ENCODE measurements around the gene SYT17. TPM values are rescaled to one million over a fixed set of nuclear protein-coding genes. Genes with fewer than 3 reads are reported as not detected.

Gene SYT17
- total RNA-seq, 1 donor from 2014 or later: 2.4 TPM

GRCh38 chr16:19148189-19148588 is 19.9 kb upstream of the SYT17 start:
- DNase-seq (ENCODE audit: low spot score in 2 of 2): no peak
- TF ChIP-seq, protein P1, sequence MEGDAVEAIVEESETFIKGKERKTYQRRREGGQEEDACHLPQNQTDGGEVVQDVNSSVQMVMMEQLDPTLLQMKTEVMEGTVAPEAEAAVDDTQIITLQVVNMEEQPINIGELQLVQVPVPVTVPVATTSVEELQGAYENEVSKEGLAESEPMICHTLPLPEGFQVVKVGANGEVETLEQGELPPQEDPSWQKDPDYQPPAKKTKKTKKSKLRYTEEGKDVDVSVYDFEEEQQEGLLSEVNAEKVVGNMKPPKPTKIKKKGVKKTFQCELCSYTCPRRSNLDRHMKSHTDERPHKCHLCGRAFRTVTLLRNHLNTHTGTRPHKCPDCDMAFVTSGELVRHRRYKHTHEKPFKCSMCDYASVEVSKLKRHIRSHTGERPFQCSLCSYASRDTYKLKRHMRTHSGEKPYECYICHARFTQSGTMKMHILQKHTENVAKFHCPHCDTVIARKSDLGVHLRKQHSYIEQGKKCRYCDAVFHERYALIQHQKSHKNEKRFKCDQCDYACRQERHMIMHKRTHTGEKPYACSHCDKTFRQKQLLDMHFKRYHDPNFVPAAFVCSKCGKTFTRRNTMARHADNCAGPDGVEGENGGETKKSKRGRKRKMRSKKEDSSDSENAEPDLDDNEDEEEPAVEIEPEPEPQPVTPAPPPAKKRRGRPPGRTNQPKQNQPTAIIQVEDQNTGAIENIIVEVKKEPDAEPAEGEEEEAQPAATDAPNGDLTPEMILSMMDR (IDR thresholded peaks at IDR 0.05): no peak
- H3K27ac ChIP-seq: no peak overlapping the region
- no peaks in the 10 kb centered on the region for H3K27me3 ChIP-seq
- no peaks in the 10 kb centered on the region for H3K36me3 ChIP-seq
- intact Hi-C loops (cut with DNase I): no loop called here
- H3K9me3 ChIP-seq: no peaks in the 10 kb centered on the region
- H3K4me1 ChIP-seq: no peaks in the 10 kb centered on the region
- no peak overlapping the region for H3K4me3 ChIP-seq

DNA sequence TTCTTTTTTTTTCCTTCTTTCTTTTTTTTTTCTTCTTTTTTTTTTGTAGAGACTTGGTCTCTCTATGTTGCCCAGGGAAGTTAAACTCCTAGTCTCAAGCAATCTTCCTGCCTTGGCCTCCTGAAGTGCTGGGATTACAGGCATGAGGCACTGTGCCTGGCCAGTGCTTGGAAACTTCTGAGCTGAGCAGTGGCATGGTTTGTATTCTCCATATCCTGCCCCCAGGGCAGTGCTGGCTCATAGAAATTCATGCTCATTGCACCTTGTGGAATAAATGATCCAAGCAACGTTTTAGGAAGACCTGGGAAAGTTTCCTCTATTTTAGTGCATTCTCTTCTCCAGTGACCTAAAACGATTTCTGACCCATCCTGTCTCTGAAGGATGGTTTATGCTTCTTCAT is 16.7 kb upstream of the SYT17 start:
- Histone ChIP-seq H3K4me3 (no peak overlapping the region), H3K4me1 (no peaks in the 10 kb centered on the region), H3K27ac (no peak overlapping the region), H3K36me3 (no peaks in the 10 kb centered on the region), H3K9me3 (peaks cover 0 to 2% of the 10 kb centered on the region in 2 donors), H3K27me3 (no peaks in the 10 kb centered on the region)
- no peak for DNase-seq (ENCODE audit: low spot score in 2 of 2)
- intact Hi-C loops (cut with DNase I): no loop called here
- TF ChIP-seq, protein P1 (IDR thresholded peaks at IDR 0.05): no peak

DNA sequence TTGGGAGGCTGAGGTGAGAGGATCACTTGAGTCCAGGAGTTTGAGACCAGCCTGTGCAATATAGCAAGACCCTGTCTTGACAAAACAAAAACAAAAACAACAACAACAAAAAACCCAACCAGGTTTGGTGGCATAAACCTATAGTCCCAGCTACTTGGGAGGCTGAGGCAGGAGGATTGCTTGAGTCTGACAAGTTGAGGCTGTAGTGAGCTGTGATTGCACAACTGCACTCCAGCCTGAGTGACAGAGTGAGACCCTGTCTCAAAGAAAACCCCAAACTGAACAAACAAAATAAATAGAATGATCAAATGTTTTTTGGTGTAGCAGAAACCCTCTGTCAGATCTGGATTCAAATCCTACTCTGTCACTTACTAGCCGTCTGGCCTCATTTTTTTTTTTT is 16.0 kb upstream of the SYT17 start:
- Histone ChIP-seq H3K27me3 (no peaks in the 10 kb centered on the region), H3K36me3 (no peaks in the 10 kb centered on the region), H3K4me1 (no peaks in the 10 kb centered on the region), H3K9me3 (peaks cover 0 to 2% of the 10 kb centered on the region in 2 donors), H3K27ac (no peak overlapping the region), H3K4me3 (no peak overlapping the region)
- TF ChIP-seq, protein P1 (IDR thresholded peaks at IDR 0.05): no peak
- intact Hi-C loops (cut with DNase I): no loop called here
- DNase-seq (ENCODE audit: low spot score in 2 of 2): no peak

DNA sequence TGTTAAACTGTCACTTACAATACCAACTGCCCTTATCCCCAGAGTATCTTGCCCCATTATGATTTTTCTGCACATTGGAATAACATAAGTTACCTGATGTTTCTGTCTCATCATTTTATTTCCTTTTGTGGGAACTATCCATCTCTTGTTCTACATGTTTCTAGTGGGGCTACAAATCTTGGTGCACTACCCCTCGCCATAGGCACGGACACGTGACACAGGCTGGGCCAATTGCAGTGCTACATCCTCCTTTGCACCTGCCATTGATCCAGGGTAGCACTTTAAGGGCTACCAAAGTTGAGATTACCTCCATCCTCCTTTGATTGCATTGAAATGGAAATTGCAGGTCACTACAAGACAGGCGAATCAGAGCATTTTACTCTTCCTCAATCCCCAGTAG is 14.2 kb upstream of the SYT17 start:
- no peak for DNase-seq (ENCODE audit: low spot score in 2 of 2)
- H3K9me3 ChIP-seq: peaks cover 0 to 2% of the 10 kb centered on the region in 2 donors
- no peak overlapping the region for H3K4me3 ChIP-seq
- TF ChIP-seq, protein P1 (IDR thresholded peaks at IDR 0.05): no peak
- H3K27me3 ChIP-seq: no peaks in the 10 kb centered on the region
- intact Hi-C loops (cut with DNase I): no loop called here
- no peak overlapping the region for H3K27ac ChIP-seq
- H3K4me1 ChIP-seq: no peaks in the 10 kb centered on the region
- no peaks in the 10 kb centered on the region for H3K36me3 ChIP-seq

GRCh38 chr16:19162085-19162484 is 6.0 kb upstream of the SYT17 start:
- Histone ChIP-seq H3K36me3 (no peaks in the 10 kb centered on the region), H3K27me3 (no peaks in the 10 kb centered on the region), H3K4me3 (no peak overlapping the region), H3K9me3 (no peaks in the 10 kb centered on the region), H3K4me1 (no peaks in the 10 kb centered on the region), H3K27ac (no peak overlapping the region)
- intact Hi-C loops (cut with DNase I): loop anchor here (10.0 kb wide), 1 partner anchor 343 kb away; no protein-coding TSS in a partner anchor
- TF ChIP-seq, protein P1 (IDR thresholded peaks at IDR 0.05): no peak
- no peak for DNase-seq (ENCODE audit: low spot score in 2 of 2)

DNA sequence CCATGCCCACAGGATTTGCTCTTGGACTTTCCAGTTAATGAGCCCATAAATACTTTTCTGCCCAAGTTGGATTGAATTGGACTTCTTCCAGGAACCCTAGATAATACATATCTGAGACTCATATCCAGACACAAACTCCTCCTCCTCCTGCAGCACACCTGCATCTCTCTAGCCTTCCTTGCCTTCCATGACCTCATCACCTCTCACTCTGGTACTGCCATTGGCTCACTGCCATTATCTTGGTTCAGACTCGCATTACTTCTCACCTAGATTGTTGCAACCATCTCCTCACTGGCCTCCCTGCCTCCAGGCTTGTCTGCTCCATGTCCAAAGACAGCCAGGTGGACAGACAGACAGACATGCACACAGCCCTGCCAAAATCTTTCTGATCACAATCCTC is 4.8 kb upstream of the SYT17 start:
- TF ChIP-seq, protein P1 (IDR thresholded peaks at IDR 0.05): no peak
- Histone ChIP-seq H3K4me3 (no peak overlapping the region), H3K36me3 (no peaks in the 10 kb centered on the region), H3K27me3 (no peaks in the 10 kb centered on the region), H3K9me3 (no peaks in the 10 kb centered on the region), H3K4me1 (peaks cover 3 to 4% of the 10 kb centered on the region in 2 donors), H3K27ac (no peak overlapping the region)
- intact Hi-C loops (cut with DNase I): loop anchor here (10.0 kb wide), 1 partner anchor 342 kb away; no protein-coding TSS in a partner anchor
- no peak for DNase-seq (ENCODE audit: low spot score in 2 of 2)

All from ascending aorta (tissue), 2 donors.